Measurements from ENCODE around the gene C2orf42. TPM values are rescaled to one million over a fixed set of nuclear protein-coding genes. Genes with fewer than 3 reads are reported as not detected.

C2orf42 gene
- total and polyA plus RNA-seq, 10 of the 15 experiments (the other 5 are each of a cell fraction or from before 2014, with no cell fraction given): 5.5 to 19.8 (median 11.5) TPM

DNA sequence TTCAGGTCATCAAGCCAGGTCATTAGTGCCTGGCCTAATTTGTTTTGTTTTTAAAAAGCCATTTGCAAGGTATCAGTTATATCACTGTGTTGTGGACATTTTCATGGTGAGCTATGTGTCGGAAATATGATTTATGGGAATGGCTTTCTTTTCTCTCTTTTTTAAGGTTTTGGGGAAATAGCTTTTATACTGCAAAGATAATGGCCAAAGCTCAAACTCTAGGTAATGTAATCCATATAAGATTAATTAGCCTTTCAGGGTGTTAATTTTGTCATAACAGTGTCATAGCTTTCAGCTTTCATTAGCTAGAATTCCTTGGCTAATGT lies 57.7 kb downstream of the C2orf42 start:
- TF ChIP-seq, protein P1, sequence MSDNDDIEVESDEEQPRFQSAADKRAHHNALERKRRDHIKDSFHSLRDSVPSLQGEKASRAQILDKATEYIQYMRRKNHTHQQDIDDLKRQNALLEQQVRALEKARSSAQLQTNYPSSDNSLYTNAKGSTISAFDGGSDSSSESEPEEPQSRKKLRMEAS (IDR thresholded peaks at IDR 0.05; ENCODE audit: low read depth, low read length): no peak
- TF ChIP-seq FOS (IDR thresholded peaks at IDR 0.05; ENCODE audit: borderline replicate concordance, extremely low read depth, insufficient read length) (no peak), SMARCA5 (IDR thresholded peaks at IDR 0.05) (0 out of 2 replicates have a peak, but pooled peaks have one; percentile 70), IKZF1 (conservative IDR thresholded peaks at IDR 0.05) (no peak), ZNF24 (IDR thresholded peaks at IDR 0.05) (no peak), ZZZ3 (IDR thresholded peaks at IDR 0.05; ENCODE audit: control insufficient read depth, insufficient read length, low read depth) (no peak), TBL1XR1 (IDR thresholded peaks at IDR 0.05; ENCODE audit: low read depth, low read length) (no peak), NR2F1 (conservative IDR thresholded peaks at IDR 0.05) (peak; percentile 8; the same call in 1 of the 2 replicates), SREBF2 (IDR thresholded peaks at IDR 0.05; ENCODE audit: low read length) (no peak), NFIC (IDR thresholded peaks at IDR 0.05; ENCODE audit: low read depth, low read length) (peak; percentile 11; the same call in 1 of the 2 replicates), NBN (IDR thresholded peaks at IDR 0.05) (no peak), FOXK2 (IDR thresholded peaks at IDR 0.05) (no peak), ZNF207 (IDR thresholded peaks at IDR 0.05; ENCODE audit: borderline replicate concordance) (no peak), SREBF1 (IDR thresholded peaks at IDR 0.05; ENCODE audit: low read length) (no peak), SMAD5 (IDR thresholded peaks at IDR 0.05; ENCODE audit: low read depth) (no peak), SPI1 (IDR thresholded peaks at IDR 0.05; ENCODE audit: borderline replicate concordance, insufficient read depth, low read depth, low read length) (no peak), ZNF384 (IDR thresholded peaks at IDR 0.05; ENCODE audit: borderline replicate concordance, low read depth, low read length) (no peak)
- TF ChIP-seq, protein P2, sequence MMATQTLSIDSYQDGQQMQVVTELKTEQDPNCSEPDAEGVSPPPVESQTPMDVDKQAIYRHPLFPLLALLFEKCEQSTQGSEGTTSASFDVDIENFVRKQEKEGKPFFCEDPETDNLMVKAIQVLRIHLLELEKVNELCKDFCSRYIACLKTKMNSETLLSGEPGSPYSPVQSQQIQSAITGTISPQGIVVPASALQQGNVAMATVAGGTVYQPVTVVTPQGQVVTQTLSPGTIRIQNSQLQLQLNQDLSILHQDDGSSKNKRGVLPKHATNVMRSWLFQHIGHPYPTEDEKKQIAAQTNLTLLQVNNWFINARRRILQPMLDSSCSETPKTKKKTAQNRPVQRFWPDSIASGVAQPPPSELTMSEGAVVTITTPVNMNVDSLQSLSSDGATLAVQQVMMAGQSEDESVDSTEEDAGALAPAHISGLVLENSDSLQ (IDR thresholded peaks at IDR 0.05): peak; percentile 4; the same call in 1 of the 2 replicates
- TF ChIP-seq, protein P3, sequence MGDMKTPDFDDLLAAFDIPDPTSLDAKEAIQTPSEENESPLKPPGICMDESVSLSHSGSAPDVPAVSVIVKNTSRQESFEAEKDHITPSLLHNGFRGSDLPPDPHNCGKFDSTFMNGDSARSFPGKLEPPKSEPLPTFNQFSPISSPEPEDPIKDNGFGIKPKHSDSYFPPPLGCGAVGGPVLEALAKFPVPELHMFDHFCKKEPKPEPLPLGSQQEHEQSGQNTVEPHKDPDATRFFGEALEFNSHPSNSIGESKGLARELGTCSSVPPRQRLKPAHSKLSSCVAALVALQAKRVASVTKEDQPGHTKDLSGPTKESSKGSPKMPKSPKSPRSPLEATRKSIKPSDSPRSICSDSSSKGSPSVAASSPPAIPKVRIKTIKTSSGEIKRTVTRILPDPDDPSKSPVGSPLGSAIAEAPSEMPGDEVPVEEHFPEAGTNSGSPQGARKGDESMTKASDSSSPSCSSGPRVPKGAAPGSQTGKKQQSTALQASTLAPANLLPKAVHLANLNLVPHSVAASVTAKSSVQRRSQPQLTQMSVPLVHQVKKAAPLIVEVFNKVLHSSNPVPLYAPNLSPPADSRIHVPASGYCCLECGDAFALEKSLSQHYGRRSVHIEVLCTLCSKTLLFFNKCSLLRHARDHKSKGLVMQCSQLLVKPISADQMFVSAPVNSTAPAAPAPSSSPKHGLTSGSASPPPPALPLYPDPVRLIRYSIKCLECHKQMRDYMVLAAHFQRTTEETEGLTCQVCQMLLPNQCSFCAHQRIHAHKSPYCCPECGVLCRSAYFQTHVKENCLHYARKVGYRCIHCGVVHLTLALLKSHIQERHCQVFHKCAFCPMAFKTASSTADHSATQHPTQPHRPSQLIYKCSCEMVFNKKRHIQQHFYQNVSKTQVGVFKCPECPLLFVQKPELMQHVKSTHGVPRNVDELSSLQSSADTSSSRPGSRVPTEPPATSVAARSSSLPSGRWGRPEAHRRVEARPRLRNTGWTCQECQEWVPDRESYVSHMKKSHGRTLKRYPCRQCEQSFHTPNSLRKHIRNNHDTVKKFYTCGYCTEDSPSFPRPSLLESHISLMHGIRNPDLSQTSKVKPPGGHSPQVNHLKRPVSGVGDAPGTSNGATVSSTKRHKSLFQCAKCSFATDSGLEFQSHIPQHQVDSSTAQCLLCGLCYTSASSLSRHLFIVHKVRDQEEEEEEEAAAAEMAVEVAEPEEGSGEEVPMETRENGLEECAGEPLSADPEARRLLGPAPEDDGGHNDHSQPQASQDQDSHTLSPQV (IDR thresholded peaks at IDR 0.05): no peak
- Histone ChIP-seq H3K36me3 (ENCODE audit: control insufficient read depth in 2 of 2, insufficient read depth in 2 of 2, low read length in 1 of 2) (no peaks in the 10 kb centered on the region), H3K9ac (ENCODE audit: control insufficient read depth, insufficient read depth, low read length) (peak overlapping the region; percentile 95), H3K4me1 (ENCODE audit: control insufficient read depth, insufficient read depth, low read length) (peaks cover 43% of the 10 kb centered on the region), H3K4me3 (peak overlapping the region; percentile 67; the same call in 1 of the 2 replicates), H2AFZ (ENCODE audit: control insufficient read depth, low read depth, low read length) (peak overlapping the region; percentile 87), H3K27ac (ENCODE audit: control insufficient read depth, insufficient read depth) (peak overlapping the region; percentile 99), H3K79me2 (ENCODE audit: control insufficient read depth, insufficient read depth, low read length) (peaks cover 3% of the 10 kb centered on the region), H3K9me3 (replicated peaks; ENCODE audit: control insufficient read depth, insufficient read depth, low read length) (no peaks in the 10 kb centered on the region), H3K27me3 (replicated peaks in 1 of 2; ENCODE audit: control insufficient read depth in 2 of 2, insufficient read depth in 2 of 2, low read length in 1 of 2) (no peaks in the 10 kb centered on the region), H3K4me2 (ENCODE audit: control insufficient read depth, insufficient read depth) (peak overlapping the region; percentile 90), H4K20me1 (ENCODE audit: control insufficient read depth, insufficient read depth) (no peaks in the 10 kb centered on the region)
- FAIRE-seq (no peak), DNase-seq (ENCODE audit: low read depth, low spot score) (no peak), ATAC-seq (no peak)
- 0% methylated on average over 1 of the region's 1 CpG for WGBS (ENCODE audit: insufficient coverage, insufficient replicate concordance, low lambda C conversion rate, missing lambda C conversion rate)
- ChIA-PET RAD21 (ENCODE audit: unreplicated experiment) (interaction anchor here (0.6 to 10.5 kb wide), 19 partner anchors 8 to 408 kb away, joined by 3 to 181 read pairs (median 14); partner anchors contain the start of genes C2orf42, MXD1, PCBP1 and SNRNP27), SMC1A (ENCODE audit: uncharacterized antibody, unreplicated experiment) (interaction anchor here (1.1 to 13.4 kb wide), 17 partner anchors 9 to 365 kb away, joined by 3 to 311 read pairs (median 5); partner anchors contain the start of genes C2orf42, MXD1, PCBP1 and SNRPG), CTCF (interaction anchor here (0.9 to 6.5 kb wide), 14 partner anchors 8 to 220 kb away, joined by 3 to 54 read pairs (median 10); partner anchors contain the start of gene MXD1), POLR2A (interaction anchor here (0.6 to 13.8 kb wide), 14 partner anchors 9 to 219 kb away, joined by 4 to 263 read pairs (median 18); partner anchors contain the start of genes C2orf42, MXD1 and PCBP1)
- intact Hi-C loops (cut with micrococcal nuclease; ENCODE audit: unreplicated experiment) (loop anchor here (1.0 to 2.0 kb wide), 3 partner anchors 9 to 46 kb away; partner anchors contain the start of gene PCBP1), in situ Hi-C loops (cut with MboI) (no loop called here)
- BruUV-seq (replicated peaks): TSS peak; percentile 83
